ENCODE data around the gene DNASE1L1. TPM values are rescaled to one million over a fixed set of nuclear protein-coding genes. Genes with fewer than 3 reads are reported as not detected.

Gene DNASE1L1
- total RNA-seq, 1 donor from 2014 or later = 34.7 TPM

DNA sequence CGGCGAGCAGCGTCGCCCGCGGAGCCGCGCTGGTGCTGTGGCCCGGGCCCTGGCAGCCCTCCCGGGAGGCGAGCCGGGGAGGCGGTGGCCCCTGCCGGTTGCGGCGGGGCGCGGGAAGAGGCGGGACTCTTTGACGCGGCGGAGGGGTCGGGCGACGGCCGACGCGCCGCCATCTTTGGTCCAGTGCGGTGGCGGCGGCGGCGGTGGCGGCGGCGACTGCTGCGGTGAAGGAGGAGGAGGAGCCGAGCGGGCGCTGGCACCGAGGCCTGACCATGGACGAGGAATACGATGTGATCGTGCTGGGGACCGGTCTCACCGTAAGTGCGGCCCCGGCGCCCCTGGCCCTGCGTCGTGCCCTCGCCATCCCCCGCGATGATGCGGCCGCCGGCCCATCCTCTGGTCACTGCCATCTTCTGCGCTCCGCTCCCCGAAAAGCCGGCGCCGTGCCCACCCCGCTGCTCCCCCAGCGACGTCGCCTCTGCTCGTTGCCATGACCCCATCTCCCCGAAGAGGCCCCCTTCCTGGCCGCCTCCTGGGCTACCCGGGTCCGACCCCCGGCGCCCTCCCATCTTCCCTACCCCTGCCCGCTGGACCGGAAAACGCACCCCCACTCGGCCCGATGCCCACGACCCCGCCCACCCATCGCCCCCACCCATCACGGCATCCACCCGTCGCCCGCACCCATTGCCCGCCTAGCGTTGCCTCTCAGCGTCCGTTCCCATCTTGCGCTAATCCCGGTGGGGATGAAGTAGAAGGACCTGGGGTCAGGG, 28.1 kb upstream of the DNASE1L1 start, which contains the start of gene GDI1:
Gene GDI1, plus strand, starts transcription at position 172 of the 770 bp plus-strand sequence. Its CDS starts 101 bp downstream, at position 273.
- DNase-seq (ENCODE audit: low read depth) = no peak

- no peak for DNase-seq (ENCODE audit: low read depth)
Measured at GRCh38 chrX:154436374-154436982, 27.4 kb upstream of the DNASE1L1 start.

DNA sequence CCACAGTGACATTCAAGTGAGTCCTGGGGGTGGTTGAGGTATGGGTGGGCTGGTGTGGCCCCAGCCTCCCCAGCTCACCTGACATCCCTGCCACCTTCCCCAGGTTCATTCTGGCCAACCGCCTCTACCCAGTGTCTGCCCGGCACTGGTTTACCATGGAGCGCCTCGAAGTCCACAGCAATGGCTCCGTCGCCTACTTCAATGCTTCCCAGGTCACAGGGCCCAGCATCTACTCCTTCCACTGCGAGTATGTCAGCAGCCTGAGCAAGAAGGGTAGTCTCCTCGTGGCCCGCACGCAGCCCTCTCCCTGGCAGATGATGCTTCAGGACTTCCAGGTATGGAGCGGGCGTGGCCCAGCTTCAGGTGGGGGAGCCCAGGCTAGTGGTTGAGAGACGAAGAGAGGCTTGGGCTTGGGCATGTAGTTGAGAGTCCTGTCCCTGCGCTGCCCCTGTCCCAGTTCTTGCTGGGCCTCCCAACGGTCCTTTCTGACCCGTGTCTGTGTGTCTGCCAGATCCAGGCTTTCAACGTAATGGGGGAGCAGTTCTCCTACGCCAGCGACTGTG, 26.2 kb upstream of the DNASE1L1 start:
- no peak for DNase-seq (ENCODE audit: low read depth)

GRCh38 chrX:154434394-154435168, 25.5 kb upstream of the DNASE1L1 start:
- DNase-seq (ENCODE audit: low read depth) = no peak

- DNase-seq (ENCODE audit: low read depth) = no peak
Measured at GRCh38 chrX:154433605-154434004, 24.6 kb upstream of the DNASE1L1 start.

DNA sequence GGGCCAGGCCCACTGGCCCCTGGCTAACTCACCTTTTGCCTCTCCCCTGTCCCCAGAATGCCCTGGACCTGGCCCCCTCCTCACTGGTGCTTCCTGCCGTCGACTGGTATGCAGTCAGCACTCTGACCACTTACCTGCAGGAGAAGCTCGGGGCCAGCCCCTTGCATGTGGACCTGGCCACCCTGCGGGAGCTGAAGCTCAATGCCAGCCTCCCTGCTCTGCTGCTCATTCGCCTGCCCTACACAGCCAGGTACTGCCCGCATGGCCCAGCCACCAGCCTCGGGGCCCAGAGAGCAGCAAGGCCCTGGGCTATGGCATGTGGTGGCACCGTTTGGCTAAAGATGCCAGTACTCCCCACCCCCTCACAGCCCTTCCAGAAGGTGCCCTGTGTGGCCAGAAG, 23.2 kb upstream of the DNASE1L1 start:
- DNase-seq (ENCODE audit: low read depth) = no peak

DNA sequence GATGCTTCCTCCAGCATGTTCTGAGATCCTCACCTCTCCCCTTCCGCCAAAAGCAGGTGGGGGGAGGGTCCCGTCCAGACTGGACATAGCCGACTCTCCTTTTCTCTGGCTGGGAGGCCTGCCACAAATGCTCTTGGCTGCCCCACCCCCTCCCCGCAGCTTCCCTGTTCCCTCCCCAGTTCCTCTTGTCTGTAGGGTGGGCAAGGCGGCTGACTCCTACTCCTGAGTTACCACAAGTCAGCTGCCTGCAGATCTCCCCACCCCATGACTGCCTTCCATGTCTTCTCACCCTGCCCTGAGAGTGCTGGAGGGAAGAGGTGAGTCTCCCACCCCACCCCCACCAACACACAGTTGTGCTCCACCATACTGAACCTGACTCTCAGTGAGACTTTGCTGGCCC, 22.3 kb upstream of the DNASE1L1 start:
- DNase-seq (ENCODE audit: low read depth) = no peak

- no peak for DNase-seq (ENCODE audit: low read depth)
Measured at GRCh38 chrX:154430916-154431315, 21.9 kb upstream of the DNASE1L1 start.

DNA sequence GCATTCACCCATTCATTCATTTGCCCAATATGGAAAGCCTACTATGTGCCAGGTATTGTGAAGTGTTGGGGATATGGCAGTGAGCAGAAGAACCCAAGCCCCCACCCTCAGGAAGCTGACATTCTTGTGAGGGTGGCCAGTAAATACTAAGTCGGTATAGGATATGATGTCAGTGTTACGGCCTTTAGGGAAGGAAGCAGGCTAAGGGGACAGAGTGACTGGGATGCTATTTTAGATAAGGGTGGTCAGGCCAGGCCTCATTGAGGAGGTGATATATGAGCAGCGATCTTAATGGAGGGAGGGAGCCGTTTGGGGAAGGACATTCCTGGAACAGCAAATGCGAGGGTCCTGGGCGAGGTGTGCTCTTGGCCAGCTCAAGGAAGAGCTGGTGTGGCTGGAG, 21.4 kb upstream of the DNASE1L1 start:
- no peak for DNase-seq (ENCODE audit: low read depth)

DNA sequence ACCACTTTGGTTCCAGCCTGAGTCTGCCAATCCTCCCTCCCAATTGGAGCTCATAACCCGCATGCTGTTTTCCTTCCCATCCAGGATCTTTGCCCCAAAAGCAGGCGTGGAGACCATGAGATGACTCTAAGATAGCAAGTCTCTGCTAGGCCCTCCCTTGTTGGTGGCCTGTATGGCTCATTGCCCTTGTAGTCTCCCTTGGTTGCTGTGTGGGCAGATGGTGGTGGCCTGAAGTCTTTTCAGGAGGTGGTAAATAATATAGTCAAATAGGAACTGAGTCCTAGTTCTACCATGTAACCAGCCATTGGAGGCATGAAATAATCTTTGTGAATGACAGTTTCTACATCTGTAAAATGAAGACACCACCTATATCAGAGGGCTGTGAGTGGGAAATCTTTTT, 20.7 kb upstream of the DNASE1L1 start:
- DNase-seq (ENCODE audit: low read depth) = no peak

GRCh38 chrX:154428176-154429171, 19.4 kb upstream of the DNASE1L1 start, which contains the start of gene ATP6AP1:
Gene ATP6AP1, plus strand, starts transcription at chrX:154428677. Its CDS starts 16 bp downstream, at chrX:154428693.
- DNase-seq (ENCODE audit: low read depth) = peak; percentile 76

GRCh38 chrX:154426916-154427770, 18.1 kb upstream of the DNASE1L1 start:
- no peak for DNase-seq (ENCODE audit: low read depth)

- DNase-seq (ENCODE audit: low read depth) = no peak
Measured at GRCh38 chrX:154420402-154420756, 11.3 kb upstream of the DNASE1L1 start.

DNA sequence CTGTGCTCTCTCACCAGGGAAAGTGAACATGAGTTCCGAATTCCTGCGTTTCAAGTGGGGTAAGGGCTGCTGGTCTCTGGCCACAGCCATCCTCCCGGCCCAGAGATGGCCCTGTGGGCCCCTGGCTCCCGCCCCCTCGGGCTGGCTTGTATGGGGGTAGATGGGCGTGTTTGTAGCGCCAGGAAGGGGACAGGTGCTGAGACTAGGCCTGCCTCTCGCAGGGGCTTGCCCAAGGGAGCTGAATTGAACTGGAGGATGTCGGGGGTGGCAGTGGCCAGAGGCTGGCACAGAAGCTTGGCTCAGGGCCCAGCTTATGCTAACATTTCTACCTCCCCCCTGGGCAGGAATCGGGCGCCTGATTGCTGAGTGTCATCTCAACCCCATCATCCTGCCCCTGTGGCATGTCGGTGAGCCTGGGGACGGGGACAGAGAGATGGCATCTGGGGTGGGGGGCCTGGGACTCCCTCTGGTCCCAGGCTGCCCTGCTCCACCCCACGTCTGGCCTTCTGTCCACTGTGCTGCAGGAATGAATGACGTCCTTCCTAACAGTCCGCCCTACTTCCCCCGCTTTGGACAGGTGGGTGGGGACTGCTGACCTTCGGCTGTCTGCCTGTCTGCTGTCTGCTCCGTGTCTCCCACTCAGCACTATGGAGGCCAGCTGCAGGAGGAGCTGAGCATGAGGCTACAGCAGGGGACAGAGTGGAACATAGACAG, 10.8 kb upstream of the DNASE1L1 start:
- DNase-seq (ENCODE audit: low read depth) = no peak

DNA sequence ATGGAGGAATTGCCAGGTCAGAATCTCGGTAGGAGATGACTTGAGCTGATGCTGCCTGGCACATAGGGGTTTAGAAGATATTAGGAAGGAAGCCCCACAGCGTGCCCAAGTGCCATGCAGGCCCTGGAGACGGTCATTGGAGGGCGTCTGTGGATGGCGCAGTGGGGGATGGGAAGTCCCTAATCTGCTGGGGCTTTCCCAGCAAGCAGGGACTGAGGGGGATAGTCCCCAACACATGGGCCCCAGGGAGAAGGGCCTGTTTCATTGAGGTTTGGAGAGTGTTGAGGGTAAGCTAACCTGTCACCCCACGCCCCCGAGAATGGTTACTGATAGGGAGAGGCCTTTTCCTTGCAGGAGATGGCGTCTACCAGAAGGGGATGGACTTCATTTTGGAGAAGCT, 10.1 kb upstream of the DNASE1L1 start:
- DNase-seq (ENCODE audit: low read depth) = no peak

- DNase-seq (ENCODE audit: low read depth) = no peak
Measured at GRCh38 chrX:154417157-154417556, 8.1 kb upstream of the DNASE1L1 start.

DNA sequence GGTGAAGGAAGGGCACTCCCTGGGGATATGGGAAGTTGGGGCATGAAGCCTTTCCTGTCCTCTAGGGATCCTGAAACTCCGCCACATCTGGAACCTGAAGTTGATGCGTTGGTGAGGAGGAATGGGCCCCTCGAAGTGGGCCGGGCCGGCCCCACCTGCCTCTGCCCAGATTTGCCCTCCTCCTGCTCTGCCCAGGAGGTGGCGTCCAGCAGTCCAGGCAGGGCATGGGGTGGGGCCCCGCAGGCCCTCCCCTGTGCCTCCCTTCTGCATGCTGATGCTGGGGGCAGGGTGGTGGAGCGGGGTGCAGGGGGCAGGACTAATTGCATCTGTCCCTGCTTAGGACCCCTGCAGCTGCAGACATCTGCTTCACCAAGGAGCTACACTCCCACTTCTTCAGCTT, 4.1 kb upstream of the DNASE1L1 start:
- no peak for DNase-seq (ENCODE audit: low read depth)

- DNase-seq (ENCODE audit: low read depth) = no peak
Measured at GRCh38 chrX:154412468-154412867, 3.4 kb upstream of the DNASE1L1 start.

DNA sequence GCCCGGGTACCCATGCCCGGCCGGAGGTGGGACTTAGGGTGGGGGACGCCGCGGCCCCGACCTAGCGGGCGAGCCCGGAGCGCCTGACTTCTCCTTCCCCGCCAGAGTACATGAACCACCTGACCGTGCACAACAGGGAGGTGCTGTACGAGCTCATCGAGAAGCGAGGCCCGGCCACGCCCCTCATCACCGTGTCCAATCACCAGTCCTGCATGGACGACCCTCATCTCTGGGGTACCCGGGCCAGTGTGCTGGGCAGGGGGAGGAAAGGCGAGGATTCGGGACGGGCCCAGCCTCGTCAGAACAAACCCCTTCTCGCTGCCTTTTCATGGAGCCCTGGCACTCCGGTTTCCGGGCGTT, 2.9 kb upstream of the DNASE1L1 start:
- DNase-seq (ENCODE audit: low read depth) = peak; percentile 35

Measured in renal cortical epithelial cell (primary cell).